ENCODE data around the gene ZNF236.

ZNF236 gene

GRCh38 chr18:77009675-77010074 is 187.3 kb downstream of the ZNF236 start:
- H3K4me3 ChIP-seq (ENCODE audit: low read length), result no peak overlapping the region
- peaks cover 24% of the 10 kb centered on the region for H4K20me1 ChIP-seq (ENCODE audit: insufficient read depth, low read length)
- no peaks in the 10 kb centered on the region for H3K9me3 ChIP-seq (ENCODE audit: insufficient read depth, low read length)
- no peaks in the 10 kb centered on the region for H3K79me2 ChIP-seq (ENCODE audit: low read length)
- TF ChIP-seq CTCF (IDR thresholded peaks at IDR 0.05; ENCODE audit: low read depth, low read length), result no peak
- no peak for TF ChIP-seq EZH2phosphoT487 (IDR thresholded peaks at IDR 0.05; ENCODE audit: low read depth)
- H3K4me2 ChIP-seq (ENCODE audit: low read length), result no peak overlapping the region
- H3K27me3 ChIP-seq (ENCODE audit: low read depth, low read length), result peaks cover 2% of the 10 kb centered on the region
- H3K27ac ChIP-seq (ENCODE audit: low read length), result no peak overlapping the region
- H3K9ac ChIP-seq (ENCODE audit: low read length), result no peak overlapping the region
- peaks cover 10% of the 10 kb centered on the region for H3K4me1 ChIP-seq (ENCODE audit: low read length)
- no peaks in the 10 kb centered on the region for H3K36me3 ChIP-seq (replicated peaks; ENCODE audit: low read depth, low read length)
- no peak overlapping the region for H2AFZ ChIP-seq (ENCODE audit: low read depth, low read length)

GRCh38 chr18:77012120-77012519 is 189.8 kb downstream of the ZNF236 start:
- Histone ChIP-seq H4K20me1 (ENCODE audit: insufficient read depth, low read length) (peaks cover 37% of the 10 kb centered on the region), H3K9me3 (ENCODE audit: insufficient read depth, low read length) (no peaks in the 10 kb centered on the region), H3K27ac (ENCODE audit: low read length) (no peak overlapping the region), H2AFZ (ENCODE audit: low read depth, low read length) (no peak overlapping the region), H3K79me2 (ENCODE audit: low read length) (no peaks in the 10 kb centered on the region), H3K9ac (ENCODE audit: low read length) (no peak overlapping the region), H3K4me1 (ENCODE audit: low read length) (no peaks in the 10 kb centered on the region), H3K4me3 (ENCODE audit: low read length) (no peak overlapping the region), H3K27me3 (ENCODE audit: low read depth, low read length) (no peaks in the 10 kb centered on the region), H3K36me3 (replicated peaks; ENCODE audit: low read depth, low read length) (peaks cover 17% of the 10 kb centered on the region), H3K4me2 (ENCODE audit: low read length) (no peak overlapping the region)
- TF ChIP-seq CTCF (IDR thresholded peaks at IDR 0.05; ENCODE audit: low read depth, low read length) (no peak), EZH2phosphoT487 (IDR thresholded peaks at IDR 0.05; ENCODE audit: low read depth) (no peak)

- no peak overlapping the region for H3K4me2 ChIP-seq (ENCODE audit: low read length)
- no peak overlapping the region for H3K9ac ChIP-seq (ENCODE audit: low read length)
- H4K20me1 ChIP-seq (ENCODE audit: insufficient read depth, low read length), result peaks cover 34% of the 10 kb centered on the region
- H2AFZ ChIP-seq (ENCODE audit: low read depth, low read length), result no peak overlapping the region
- H3K4me3 ChIP-seq (ENCODE audit: low read length), result no peak overlapping the region
- no peaks in the 10 kb centered on the region for H3K9me3 ChIP-seq (ENCODE audit: insufficient read depth, low read length)
- no peaks in the 10 kb centered on the region for H3K27me3 ChIP-seq (ENCODE audit: low read depth, low read length)
- H3K4me1 ChIP-seq (ENCODE audit: low read length), result no peaks in the 10 kb centered on the region
- peaks cover 17% of the 10 kb centered on the region for H3K36me3 ChIP-seq (replicated peaks; ENCODE audit: low read depth, low read length)
- TF ChIP-seq CTCF (IDR thresholded peaks at IDR 0.05; ENCODE audit: low read depth, low read length), result no peak
- no peak for TF ChIP-seq EZH2phosphoT487 (IDR thresholded peaks at IDR 0.05; ENCODE audit: low read depth)
- H3K79me2 ChIP-seq (ENCODE audit: low read length), result no peaks in the 10 kb centered on the region
- no peak overlapping the region for H3K27ac ChIP-seq (ENCODE audit: low read length)
Measured at GRCh38 chr18:77012806-77013541, 190.6 kb downstream of the ZNF236 start.

- Histone ChIP-seq H3K9ac (ENCODE audit: low read length) (no peak overlapping the region), H4K20me1 (ENCODE audit: insufficient read depth, low read length) (peaks cover 34% of the 10 kb centered on the region), H3K4me2 (ENCODE audit: low read length) (no peak overlapping the region), H3K9me3 (ENCODE audit: insufficient read depth, low read length) (no peaks in the 10 kb centered on the region), H3K4me3 (ENCODE audit: low read length) (no peak overlapping the region), H3K4me1 (ENCODE audit: low read length) (no peaks in the 10 kb centered on the region), H3K79me2 (ENCODE audit: low read length) (no peaks in the 10 kb centered on the region), H3K36me3 (replicated peaks; ENCODE audit: low read depth, low read length) (peaks cover 17% of the 10 kb centered on the region), H3K27ac (ENCODE audit: low read length) (no peak overlapping the region), H3K27me3 (ENCODE audit: low read depth, low read length) (no peaks in the 10 kb centered on the region), H2AFZ (ENCODE audit: low read depth, low read length) (no peak overlapping the region)
- TF ChIP-seq EZH2phosphoT487 (IDR thresholded peaks at IDR 0.05; ENCODE audit: low read depth) (no peak), CTCF (IDR thresholded peaks at IDR 0.05; ENCODE audit: low read depth, low read length) (no peak)
Measured at GRCh38 chr18:77013811-77014521, 191.6 kb downstream of the ZNF236 start.
